H1 (cell line): ENCODE measurements around the gene PPARD. TPM values are rescaled to one million over a fixed set of nuclear protein-coding genes. Genes with fewer than 3 reads are reported as not detected.

ENCODE experiments used
- microRNA-seq, 2 experiments: library from miRNA; unstranded; fragments of <30 nt; microRNA quantifications; one replicate each; pipeline versions ENCODE4 to v1.2.0, GENCODE V29; 2016 to 2020; ENCODE audit warnings: borderline microRNAs expressed in 2 of 2, borderline number of aligned reads in 2 of 2, borderline replicate concordance in 1 of 2
- polyA plus RNA-seq, 7 experiments: library from polyadenylated mRNA; depleted of rRNA in 3 of 7; stranded (reverse) in 5 of 7; unstranded in 2 of 7; fragments of >200 nt in 5 of 7; fragments of 200-250 nt in 2 of 7; gene quantifications; 1 replicate in 5 of 7; 2 replicates in 1 of 7; 4 replicates in 1 of 7; pipeline versions ENCODE4 v1.2.1 to v1.2.3, GENCODE V29; 2011 to 2013; ENCODE audit warnings: missing spikeins in 2 of 7, mixed read lengths in 2 of 7
- small RNA-seq: library from polyadenylated mRNA; stranded (forward); fragments of <200 nt; extraction: miRNeasy Mini kit (QIAGEN cat#:217004); gene quantifications from one replicate; pipeline ENCODE3, GENCODE V24; 2013; ENCODE audit not compliant: insufficient read depth
- total RNA-seq: library from RNA; stranded (reverse); fragmentation: NEBNext Ultra II Directional; extraction: Animal tissue kit (Norgen Biotek cat#: 25700); gene quantifications from 2 replicates; pipeline ENCODE4 v1.2.1, GENCODE V29; 2021

Gene PPARD
- total and polyA plus RNA-seq, 2 of the 8 experiments (the other 6 are each of a cell fraction or from before 2014, with no cell fraction given), result 14.6 to 14.9 TPM

Small RNAs within 50 kb of the gene (microRNA-seq; reads per million reads assigned to microRNA genes)
- gene MIR7111, result 0 to 1.2 reads per million in 2 experiments

Small RNAs within 50 kb of the gene (small RNA-seq; reads per million reads assigned to genes)
- 0.69 reads per million for gene MIR7111

Other genes starting within 250 kb of the PPARD start
- not detected in 2 replicates for gene TCP11, start 201.2 kb upstream of the PPARD start, total RNA-seq
- 0.11 and 0.22 TPM in 2 replicates for gene TCP11, start 201.2 kb upstream of the PPARD start, polyA plus RNA-seq (2011; rRNA removed)
- gene SCUBE3, start 128.6 kb upstream of the PPARD start, total RNA-seq, result 1.0 TPM in 2 replicates
- gene SCUBE3, start 128.6 kb upstream of the PPARD start, polyA plus RNA-seq (2011; rRNA removed), result 0.80 and 1.1 TPM in 2 replicates
- 17.9 and 18.3 TPM in 2 replicates for gene ZNF76, start 82.8 kb upstream of the PPARD start, total RNA-seq
- gene ZNF76, start 82.8 kb upstream of the PPARD start, polyA plus RNA-seq (2011; rRNA removed), result 23.9 and 27.2 TPM in 2 replicates
- 4.1 and 4.5 TPM in 2 replicates for gene DEF6, start 44.7 kb upstream of the PPARD start, total RNA-seq
- gene DEF6, start 44.7 kb upstream of the PPARD start, polyA plus RNA-seq (2011; rRNA removed), result 3.3 and 4.8 TPM in 2 replicates
- gene FANCE, start 109.8 kb downstream of the PPARD start, total RNA-seq, result 16.1 and 16.4 TPM in 2 replicates
- gene FANCE, start 109.8 kb downstream of the PPARD start, polyA plus RNA-seq (2011; rRNA removed), result 17.0 and 19.2 TPM in 2 replicates
- 1,893 and 1,923 TPM in 2 replicates for gene RPL10A, start 125.8 kb downstream of the PPARD start, total RNA-seq
- gene RPL10A, start 125.8 kb downstream of the PPARD start, polyA plus RNA-seq (2011; rRNA removed), result 2,801 and 2,948 TPM in 2 replicates
- 27.0 and 28.7 TPM in 2 replicates for gene TEAD3, start 154.5 kb downstream of the PPARD start, total RNA-seq
- 20.1 and 31.0 TPM in 2 replicates for gene TEAD3, start 154.5 kb downstream of the PPARD start, polyA plus RNA-seq (2011; rRNA removed)
- gene TULP1, start 170.3 kb downstream of the PPARD start, total RNA-seq, result 5.0 and 6.8 TPM in 2 replicates
- 3.2 and 4.4 TPM in 2 replicates for gene TULP1, start 170.3 kb downstream of the PPARD start, polyA plus RNA-seq (2011; rRNA removed)